LNCaP clone FGC (cell line): ENCODE results near the gene CNN1.

ENCODE experiments used
- DNase-seq: peaks from one replicate; pipeline ENCODE4 v3.0.0-alpha.2; 2011; ENCODE audit warnings: low read depth
- H3K4me3 ChIP-seq: 2 replicates; pipeline ENCODE4 v1.5.1; 2011; ENCODE audit warnings: mild to moderate bottlenecking, low read depth, low read length, control low read depth
- TF ChIP-seq, protein P1 (sequence below): IDR thresholded peaks from 2 replicates; pipeline ENCODE4 v1.5.1; 2012; ENCODE audit warnings: mild to moderate bottlenecking; ENCODE audit not compliant: control insufficient read depth, insufficient read depth; ENCODE audit errors: extremely low read depth

CNN1 gene

GRCh38 chr19:11530432-11530831 is 8.2 kb upstream of the CNN1 start:
- H3K4me3 ChIP-seq, result no peak overlapping the region
- TF ChIP-seq, protein P1, sequence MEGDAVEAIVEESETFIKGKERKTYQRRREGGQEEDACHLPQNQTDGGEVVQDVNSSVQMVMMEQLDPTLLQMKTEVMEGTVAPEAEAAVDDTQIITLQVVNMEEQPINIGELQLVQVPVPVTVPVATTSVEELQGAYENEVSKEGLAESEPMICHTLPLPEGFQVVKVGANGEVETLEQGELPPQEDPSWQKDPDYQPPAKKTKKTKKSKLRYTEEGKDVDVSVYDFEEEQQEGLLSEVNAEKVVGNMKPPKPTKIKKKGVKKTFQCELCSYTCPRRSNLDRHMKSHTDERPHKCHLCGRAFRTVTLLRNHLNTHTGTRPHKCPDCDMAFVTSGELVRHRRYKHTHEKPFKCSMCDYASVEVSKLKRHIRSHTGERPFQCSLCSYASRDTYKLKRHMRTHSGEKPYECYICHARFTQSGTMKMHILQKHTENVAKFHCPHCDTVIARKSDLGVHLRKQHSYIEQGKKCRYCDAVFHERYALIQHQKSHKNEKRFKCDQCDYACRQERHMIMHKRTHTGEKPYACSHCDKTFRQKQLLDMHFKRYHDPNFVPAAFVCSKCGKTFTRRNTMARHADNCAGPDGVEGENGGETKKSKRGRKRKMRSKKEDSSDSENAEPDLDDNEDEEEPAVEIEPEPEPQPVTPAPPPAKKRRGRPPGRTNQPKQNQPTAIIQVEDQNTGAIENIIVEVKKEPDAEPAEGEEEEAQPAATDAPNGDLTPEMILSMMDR, result peak; percentile 29; the same call in 1 of the 2 replicates
- DNase-seq, result peak; percentile 38

DNA sequence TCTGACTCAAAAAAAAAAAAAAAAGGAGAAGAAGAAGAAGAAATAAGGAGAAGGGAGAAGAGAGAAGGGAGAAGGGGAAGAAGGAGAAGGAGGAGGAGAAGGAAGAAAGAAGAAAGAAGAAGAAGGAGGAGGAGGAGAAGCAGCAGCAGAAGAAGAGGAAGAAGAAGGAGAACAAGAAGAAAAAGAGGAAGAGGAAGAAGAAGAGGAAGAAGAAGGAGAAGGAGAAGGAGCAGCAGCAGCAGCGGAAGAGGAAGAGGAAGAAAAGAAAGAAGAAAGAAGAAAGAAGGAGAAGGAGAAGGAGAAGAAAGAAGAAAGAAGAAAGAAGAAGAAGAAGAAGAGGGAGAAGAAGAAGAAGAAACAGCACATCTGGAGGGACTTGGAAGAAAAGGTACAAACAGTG is 4.1 kb upstream of the CNN1 start:
- no peak for DNase-seq
- no peak overlapping the region for H3K4me3 ChIP-seq
- TF ChIP-seq, protein P1, result no peak

DNA sequence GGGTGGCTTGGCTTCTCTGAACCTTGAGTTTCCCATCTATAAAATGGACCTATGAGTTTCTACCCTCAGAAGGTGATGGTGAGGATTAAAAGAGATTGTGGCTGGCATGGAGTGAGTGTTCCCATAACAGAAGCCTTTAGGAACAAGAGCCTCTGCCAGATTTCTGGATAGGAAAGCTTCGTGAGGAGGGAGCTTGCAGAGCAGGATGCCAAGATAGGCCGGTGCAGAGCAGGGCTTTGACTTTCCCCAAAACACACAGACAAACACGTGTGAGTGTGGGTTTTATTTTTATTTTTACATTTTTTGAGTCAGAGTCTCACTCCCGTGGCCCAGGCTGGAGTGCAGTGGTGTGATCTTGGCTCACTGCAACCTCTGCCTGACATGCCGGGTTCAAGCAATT is 3.7 kb upstream of the CNN1 start:
- H3K4me3 ChIP-seq, result no peak overlapping the region
- no peak for DNase-seq
- TF ChIP-seq, protein P1, result no peak

GRCh38 chr19:11535792-11536595 is 2.7 kb upstream of the CNN1 start:
- TF ChIP-seq, protein P1, result peak; percentile 69
- peak overlapping the region; percentile 33 for H3K4me3 ChIP-seq
- DNase-seq, result peak; percentile 18

- H3K4me3 ChIP-seq, result no peak overlapping the region
- no peak for DNase-seq
- TF ChIP-seq, protein P1, result no peak
Observed at GRCh38 chr19:11539495-11540365, 1.1 kb downstream of the CNN1 start.

- TF ChIP-seq, protein P1, result no peak
- no peak for DNase-seq
- no peak overlapping the region for H3K4me3 ChIP-seq
Observed at GRCh38 chr19:11540645-11541044, 2.0 kb downstream of the CNN1 start.

DNA sequence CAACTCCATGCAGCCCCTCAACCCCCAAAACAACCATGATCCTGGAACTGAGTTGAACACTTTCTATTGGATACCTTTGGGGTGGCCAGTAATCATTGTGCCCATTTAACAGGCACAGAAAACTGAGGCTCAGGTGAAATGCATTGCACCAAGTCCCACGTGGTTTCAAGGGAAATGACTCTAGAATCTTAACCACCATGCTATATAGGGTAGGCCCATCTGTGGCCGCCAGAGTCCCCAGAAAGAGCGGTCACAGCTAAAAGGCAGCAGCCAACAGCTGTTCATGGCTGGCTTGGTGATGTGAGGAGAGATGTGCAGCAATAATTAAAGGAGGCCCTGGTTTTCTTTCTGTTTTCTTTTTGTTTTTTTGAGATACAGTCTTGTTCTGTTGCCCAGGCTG is 2.6 kb downstream of the CNN1 start:
- DNase-seq, result no peak
- H3K4me3 ChIP-seq, result no peak overlapping the region
- TF ChIP-seq, protein P1, result no peak
